AML-193 (cell line): ENCODE results near the gene DEFB121.
"Not testable (repeated sequence)": the region's sequence is repeated elsewhere in the genome, so short reads cannot be mapped to it uniquely, and the experiment has no call there.

Source experiments
- DNase-seq, 2 experiments: peaks; one replicate each; lab custom pipeline; 2025; lab: John Stamatoyannopoulos, UW

DEFB121 gene, protein sequence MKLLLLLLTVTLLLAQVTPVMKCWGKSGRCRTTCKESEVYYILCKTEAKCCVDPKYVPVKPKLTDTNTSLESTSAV

GRCh38 chr20:31406115-31406514 is at the start of gene DEFB121:
TSS of gene DEFB121 (minus strand) at chr20:31406215. CDS start at chr20:31406152, 63 bp downstream.
- DNase-seq = no peak

GRCh38 chr20:31454361-31454760 is 48.3 kb upstream of the DEFB121 start:
- no peak for DNase-seq

DNA sequence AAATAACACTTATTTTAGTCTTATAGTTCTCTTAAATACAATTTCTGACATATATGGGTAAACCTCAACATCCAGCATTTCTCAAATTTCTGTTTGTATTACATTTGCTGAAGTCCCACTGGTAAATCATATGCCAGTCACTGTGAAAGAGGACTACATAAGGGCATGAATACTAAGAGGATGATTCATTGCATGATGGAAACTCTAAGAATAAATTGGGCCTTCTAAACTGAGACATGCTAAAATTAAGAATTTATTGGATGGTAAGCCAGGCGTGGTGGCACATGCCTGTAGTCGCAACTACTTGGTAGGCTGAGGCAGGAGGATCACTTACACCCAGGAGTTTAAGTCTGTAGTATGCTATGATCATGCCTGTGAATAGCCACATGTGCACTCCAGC is 46.6 kb upstream of the DEFB121 start:
- no peak for DNase-seq

- DNase-seq = no peak
Observed at GRCh38 chr20:31449511-31450414, 43.7 kb upstream of the DEFB121 start.

- no peak for DNase-seq
Observed at GRCh38 chr20:31446084-31446819, 40.2 kb upstream of the DEFB121 start.

DNA sequence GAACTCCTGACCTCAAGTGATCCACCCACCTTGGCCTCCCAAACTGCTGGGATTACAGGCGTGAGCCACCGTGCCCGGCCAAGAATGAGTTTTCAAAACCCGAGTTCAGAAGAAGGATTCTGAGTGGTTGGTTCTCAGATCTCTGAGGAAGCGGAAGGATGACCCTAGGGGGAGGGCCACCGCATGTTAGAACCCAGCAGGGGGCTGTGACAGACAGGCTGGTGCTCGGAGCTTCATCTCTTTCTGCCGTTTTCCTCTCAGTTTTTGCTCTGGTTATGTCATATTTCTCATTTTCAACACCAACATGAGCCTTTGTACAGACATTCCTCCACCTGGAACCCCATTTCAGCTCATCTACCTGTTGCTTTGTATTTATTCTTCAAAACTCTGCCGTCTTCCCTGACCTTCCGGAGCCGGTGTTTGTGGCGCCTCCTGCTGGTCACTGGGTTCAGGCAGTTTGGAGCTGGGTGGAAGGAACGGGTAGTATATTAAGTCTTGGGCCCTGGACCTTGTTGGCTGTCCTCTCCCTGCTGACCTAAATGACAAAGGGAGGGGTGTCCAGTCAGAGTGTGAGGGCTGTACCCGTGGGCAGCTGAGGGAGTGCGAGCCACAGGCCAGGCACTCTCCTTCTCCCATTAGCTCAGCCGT is 34.1 kb upstream of the DEFB121 start, which contains the start of gene DEFB123:
Gene DEFB123 (plus strand): TSS at position 621 of the 648 bp plus-strand sequence. CDS start 67 bp downstream, outside the sequence.
- DNase-seq = no peak

GRCh38 chr20:31430568-31431115 is 24.6 kb upstream of the DEFB121 start:
- DNase-seq = no peak

DNA sequence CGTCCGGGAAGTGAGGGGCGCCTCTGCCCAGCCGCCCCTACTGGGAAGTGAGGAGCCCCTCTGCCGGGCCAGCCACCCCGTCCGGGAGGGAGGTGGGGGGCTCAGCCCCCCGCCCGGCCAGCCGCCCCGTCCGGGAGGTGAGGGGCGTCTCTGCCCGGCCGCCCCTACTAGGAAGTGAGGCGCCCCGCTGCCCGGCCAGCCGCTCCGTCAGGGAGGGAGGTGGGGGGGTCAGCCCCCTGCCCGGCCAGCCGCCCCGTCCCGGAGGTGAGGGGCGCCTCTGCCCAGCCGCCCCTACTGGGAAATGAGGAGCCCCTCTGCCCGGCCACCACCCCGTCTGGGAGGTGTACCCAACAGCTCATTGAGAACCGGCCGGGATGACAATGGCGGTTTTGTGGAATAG is 21.6 kb upstream of the DEFB121 start:
- DNase-seq = not testable (repeated sequence)

DNA sequence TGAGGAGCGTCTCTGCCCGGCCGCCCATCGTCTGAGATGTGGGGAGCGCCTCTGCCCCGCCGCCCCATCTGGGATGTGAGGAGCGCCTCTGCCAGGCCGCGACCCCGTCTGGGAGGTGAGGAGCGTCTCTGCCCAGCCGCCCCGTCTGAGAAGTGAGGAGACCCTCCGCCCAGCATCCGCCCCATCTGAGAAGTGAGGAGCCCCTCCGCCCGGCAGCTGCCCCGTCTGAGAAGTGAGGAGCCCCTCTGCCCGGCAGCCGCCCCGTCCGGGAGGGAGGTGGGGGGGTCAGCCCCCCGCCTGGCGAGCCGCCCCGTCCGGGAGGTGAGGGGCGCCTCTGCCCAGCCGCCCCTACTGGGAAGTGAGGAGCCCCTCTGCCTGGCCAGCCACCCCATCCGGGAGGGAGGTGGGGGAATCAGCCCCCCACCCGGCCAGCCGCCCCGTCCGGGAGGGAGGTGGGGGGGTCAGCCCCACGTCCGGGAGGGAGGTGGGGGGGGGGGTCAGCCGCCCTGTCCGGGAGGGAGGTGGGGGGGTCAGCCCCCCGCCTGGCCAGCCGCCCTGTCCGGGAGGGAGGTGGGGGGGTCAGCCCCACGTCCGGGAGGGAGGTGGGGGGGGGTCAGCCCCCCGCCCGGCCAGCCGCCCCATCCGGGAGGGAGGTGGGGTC is 21.0 kb upstream of the DEFB121 start:
- DNase-seq = not testable (repeated sequence)

- DNase-seq = no peak
Observed at GRCh38 chr20:31425797-31426196, 19.8 kb upstream of the DEFB121 start.

DNA sequence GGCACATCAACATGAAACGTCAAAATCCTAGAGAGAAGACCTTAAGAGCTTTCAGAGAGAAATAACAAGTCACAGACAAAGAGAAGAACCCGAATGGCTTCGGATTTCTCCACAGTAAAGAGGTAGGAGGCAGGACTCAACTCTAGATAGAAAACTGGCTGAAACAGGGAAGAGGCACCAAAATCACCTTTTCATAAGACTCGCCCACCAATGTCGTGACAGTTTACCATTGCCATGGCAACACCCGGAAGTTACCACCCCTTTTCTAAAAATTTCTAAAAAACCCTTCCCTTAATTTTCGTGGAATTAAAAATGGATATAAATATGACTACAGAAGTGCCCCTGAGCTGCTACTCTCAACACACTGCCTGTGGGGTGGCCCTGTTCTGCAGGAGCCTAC is 12.3 kb upstream of the DEFB121 start:
- no peak for DNase-seq

DNA sequence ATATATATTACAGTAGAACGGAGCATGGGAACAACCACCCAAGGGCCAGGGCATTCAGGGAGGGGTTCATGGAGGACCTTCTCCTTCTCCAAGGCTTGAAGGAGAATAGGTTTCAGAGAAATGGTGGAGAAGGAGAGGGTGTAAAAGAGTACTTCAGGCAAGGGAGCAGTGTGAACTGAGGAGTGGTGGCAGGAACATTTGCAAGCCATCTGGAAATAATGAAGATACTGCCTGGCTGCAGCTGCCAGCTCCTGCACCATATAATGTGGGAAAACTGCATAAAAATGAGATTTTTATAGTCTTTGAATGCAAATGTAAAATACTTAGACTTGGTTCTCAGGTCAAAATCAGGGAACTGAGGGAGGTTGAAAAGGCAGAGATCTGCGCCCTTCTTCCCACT is 9.6 kb upstream of the DEFB121 start:
- no peak for DNase-seq

- DNase-seq = no peak
Observed at GRCh38 chr20:31414381-31414780, 8.4 kb upstream of the DEFB121 start.

DNA sequence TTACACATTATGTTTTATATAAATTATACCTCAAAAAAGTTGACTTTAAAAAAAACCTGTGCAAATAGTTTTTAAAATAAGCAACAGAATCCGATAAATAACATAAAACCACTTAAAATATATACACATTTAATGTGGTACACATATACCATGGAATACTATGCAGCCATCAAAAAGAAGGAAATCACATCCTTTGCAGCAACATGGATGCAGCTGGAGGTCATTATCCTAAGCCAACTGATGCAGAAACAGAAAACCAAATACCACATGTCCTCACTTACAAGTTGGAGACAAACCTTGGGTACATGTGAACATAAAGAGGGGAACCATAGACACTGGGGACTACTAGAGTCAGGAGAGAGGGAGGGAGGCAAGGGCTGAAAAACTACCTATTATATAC is 4.0 kb upstream of the DEFB121 start:
- no peak for DNase-seq

DNA sequence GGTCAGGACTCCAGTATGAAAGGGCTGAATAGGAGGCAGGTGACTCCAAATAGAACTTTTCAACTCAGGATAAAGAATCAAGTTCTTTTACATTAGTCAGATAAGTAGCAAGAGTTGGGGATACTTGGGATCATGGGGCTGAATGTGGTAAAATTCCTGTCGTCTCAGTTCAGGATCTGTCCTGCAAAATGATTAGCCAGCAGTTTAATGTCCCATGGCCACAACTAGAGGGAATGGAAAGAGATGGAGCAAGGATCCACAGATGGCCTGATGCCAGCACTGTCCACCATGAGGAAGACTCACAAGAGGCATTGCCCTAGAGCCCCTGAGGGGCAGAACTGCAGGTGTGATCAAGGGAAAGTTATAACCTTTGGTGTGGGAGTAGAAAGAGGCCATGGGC is 2.1 kb downstream of the DEFB121 start:
- DNase-seq = no peak

- no peak for DNase-seq
Observed at GRCh38 chr20:31394900-31395299, 11.1 kb downstream of the DEFB121 start.

GRCh38 chr20:31392836-31393235 is 13.2 kb downstream of the DEFB121 start:
- DNase-seq = no peak

DNA sequence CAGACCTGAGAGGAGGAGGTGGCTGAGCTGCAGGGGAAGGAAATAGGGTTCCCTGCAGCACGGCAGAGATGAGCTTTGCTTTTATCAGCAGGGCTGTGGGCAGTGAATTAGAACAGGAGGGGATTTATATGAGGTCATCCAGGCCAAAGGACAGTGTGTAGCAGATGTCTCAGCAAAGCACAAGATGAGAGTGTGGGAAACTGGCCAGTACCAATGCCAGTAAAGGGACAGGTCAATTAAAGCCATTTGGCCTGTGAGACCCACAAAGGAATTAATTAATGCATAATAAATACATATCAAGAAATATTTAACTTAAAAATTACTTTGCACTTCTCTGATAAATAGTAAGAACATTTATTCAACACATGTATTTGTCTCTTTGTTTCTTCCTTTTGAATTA is 15.5 kb downstream of the DEFB121 start, which contains the start of gene DEFB119:
Gene DEFB119 (minus strand): TSS at position 101 of the 400 bp plus-strand sequence. CDS start 107 bp downstream, outside the sequence.
- no peak for DNase-seq

- no peak for DNase-seq
Observed at GRCh38 chr20:31374346-31374745, 31.7 kb downstream of the DEFB121 start.

DNA sequence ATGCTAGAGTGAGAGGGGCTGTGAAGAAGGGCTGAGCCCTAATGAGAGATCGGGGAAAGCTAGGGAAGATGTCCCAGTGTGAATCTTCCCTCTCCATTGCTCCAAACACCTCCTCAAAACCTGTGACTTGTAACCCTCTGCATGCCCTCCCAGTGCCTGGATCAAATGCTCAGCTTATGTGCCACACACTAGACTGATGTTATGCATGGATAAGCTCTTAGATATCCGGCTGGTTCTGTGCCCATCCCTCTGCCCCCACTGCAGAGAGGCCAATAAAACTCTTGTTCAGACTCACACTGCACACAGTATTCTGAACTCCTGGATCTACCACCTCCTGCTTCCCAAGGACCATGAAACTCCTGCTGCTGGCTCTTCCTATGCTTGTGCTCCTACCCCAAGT is 37.7 kb downstream of the DEFB121 start, which contains the start of gene DEFB118:
Gene DEFB118 (plus strand): TSS at position 301 of the 400 bp plus-strand sequence. CDS start 50 bp downstream, at position 351.
- no peak for DNase-seq

DNA sequence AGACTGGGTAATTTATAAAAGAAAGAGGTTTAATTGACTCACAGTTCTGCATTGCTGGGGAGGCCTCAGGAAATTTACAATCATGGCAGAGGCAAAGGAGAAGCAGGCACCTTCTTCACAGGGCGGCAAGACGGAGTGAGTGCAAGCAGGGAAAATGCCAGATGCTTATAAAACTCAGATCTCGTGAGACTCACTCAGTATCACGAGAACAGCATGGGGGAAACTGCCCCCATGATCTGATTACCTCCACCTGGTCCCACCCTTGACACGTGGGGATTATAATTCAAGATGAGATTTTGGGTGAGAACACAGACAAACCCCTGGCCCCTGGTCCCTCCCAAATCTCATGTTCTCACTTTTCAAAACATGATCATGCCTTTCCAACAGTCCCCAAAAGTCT is 41.7 kb downstream of the DEFB121 start:
- not testable (repeated sequence) for DNase-seq
